HepG2 (cell line): ENCODE measurements around the gene CDK12. TPM values are rescaled to one million over a fixed set of nuclear protein-coding genes. Genes with fewer than 3 reads are reported as not detected.

Source experiments
- CBFB ChIP-seq: sonication (generic); formaldehyde crosslinking; IDR thresholded peaks from 2 replicates; pipeline ENCODE4 v1.4.0; 2020; ENCODE audit warnings: missing genetic modification reagents
- MEF2D ChIP-seq: sonication (generic); formaldehyde crosslinking; IDR thresholded peaks from 2 replicates; pipeline ENCODE4 v1.5.1; 2020; ENCODE audit warnings: mild to moderate bottlenecking, missing genetic modification reagents
- NR0B2 ChIP-seq: sonication (generic); formaldehyde crosslinking; IDR thresholded peaks from 2 replicates; pipeline ENCODE4 v1.4.0; 2020; ENCODE audit warnings: mild to moderate bottlenecking, missing genetic modification reagents
- ZNF407 ChIP-seq: sonication (generic); formaldehyde crosslinking; IDR thresholded peaks from one replicate; pipeline ENCODE4 v1.5.1; 2020; ENCODE audit warnings: mild to moderate bottlenecking, missing genetic modification reagents; ENCODE audit errors: not compliant biosample characterization
- polyA plus RNA-seq, 8 experiments: library from polyadenylated mRNA; depleted of rRNA in 3 of 8; stranded (reverse) in 7 of 8; unstranded in 1 of 8; fragments of >200 nt; fragmentation: Illumina TruSeq in 4 of 8; extraction: Trizol in 4 of 8; gene quantifications; 2 replicates each; pipeline versions ENCODE4 v1.2.1 to v1.2.3, GENCODE V29; 2011 to 2016; ENCODE audit warnings: low read depth in 4 of 8, missing spikeins in 1 of 8, mixed read lengths in 1 of 8; ENCODE audit not compliant: insufficient read depth in 1 of 8
- total RNA-seq, 5 experiments: library from RNA; depleted of rRNA; stranded (reverse); fragments of >200 nt; fragmentation: Illumina TruSeq; extraction: Trizol; gene quantifications; 2 replicates each; pipeline ENCODE4 v1.2.3, GENCODE V29; 2016; ENCODE audit warnings: low read depth in 1 of 5
- TF ChIP-seq, protein P1 (sequence below): sonication (generic); formaldehyde crosslinking; conservative IDR thresholded peaks from 2 replicates; pipeline ENCODE4 v1.8.0; 2022; ENCODE audit warnings: low read depth, missing genetic modification reagents
- TF ChIP-seq, protein P2 (sequence below): sonication (generic); formaldehyde crosslinking; IDR thresholded peaks from 2 replicates; pipeline ENCODE4 v1.9.0; 2021; ENCODE audit warnings: mild to moderate bottlenecking, missing genetic modification reagents

CDK12 gene
- total and polyA plus RNA-seq, 2 of the 13 experiments (the other 11 are each of a cell fraction or from before 2014, with no cell fraction given) = 24.0 to 88.6 TPM

- TF ChIP-seq ZNF407 (peak; percentile 48), CBFB (peak; percentile 20; the same call in 1 of the 2 replicates), MEF2D (CRISPR knock-in tag) (0 out of 2 replicates have a peak, but pooled peaks have one; percentile 40), NR0B2 (no peak)
- TF ChIP-seq, protein P1, sequence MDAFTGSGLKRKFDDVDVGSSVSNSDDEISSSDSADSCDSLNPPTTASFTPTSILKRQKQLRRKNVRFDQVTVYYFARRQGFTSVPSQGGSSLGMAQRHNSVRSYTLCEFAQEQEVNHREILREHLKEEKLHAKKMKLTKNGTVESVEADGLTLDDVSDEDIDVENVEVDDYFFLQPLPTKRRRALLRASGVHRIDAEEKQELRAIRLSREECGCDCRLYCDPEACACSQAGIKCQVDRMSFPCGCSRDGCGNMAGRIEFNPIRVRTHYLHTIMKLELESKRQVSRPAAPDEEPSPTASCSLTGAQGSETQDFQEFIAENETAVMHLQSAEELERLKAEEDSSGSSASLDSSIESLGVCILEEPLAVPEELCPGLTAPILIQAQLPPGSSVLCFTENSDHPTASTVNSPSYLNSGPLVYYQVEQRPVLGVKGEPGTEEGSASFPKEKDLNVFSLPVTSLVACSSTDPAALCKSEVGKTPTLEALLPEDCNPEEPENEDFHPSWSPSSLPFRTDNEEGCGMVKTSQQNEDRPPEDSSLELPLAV = no peak
- TF ChIP-seq, protein P2, sequence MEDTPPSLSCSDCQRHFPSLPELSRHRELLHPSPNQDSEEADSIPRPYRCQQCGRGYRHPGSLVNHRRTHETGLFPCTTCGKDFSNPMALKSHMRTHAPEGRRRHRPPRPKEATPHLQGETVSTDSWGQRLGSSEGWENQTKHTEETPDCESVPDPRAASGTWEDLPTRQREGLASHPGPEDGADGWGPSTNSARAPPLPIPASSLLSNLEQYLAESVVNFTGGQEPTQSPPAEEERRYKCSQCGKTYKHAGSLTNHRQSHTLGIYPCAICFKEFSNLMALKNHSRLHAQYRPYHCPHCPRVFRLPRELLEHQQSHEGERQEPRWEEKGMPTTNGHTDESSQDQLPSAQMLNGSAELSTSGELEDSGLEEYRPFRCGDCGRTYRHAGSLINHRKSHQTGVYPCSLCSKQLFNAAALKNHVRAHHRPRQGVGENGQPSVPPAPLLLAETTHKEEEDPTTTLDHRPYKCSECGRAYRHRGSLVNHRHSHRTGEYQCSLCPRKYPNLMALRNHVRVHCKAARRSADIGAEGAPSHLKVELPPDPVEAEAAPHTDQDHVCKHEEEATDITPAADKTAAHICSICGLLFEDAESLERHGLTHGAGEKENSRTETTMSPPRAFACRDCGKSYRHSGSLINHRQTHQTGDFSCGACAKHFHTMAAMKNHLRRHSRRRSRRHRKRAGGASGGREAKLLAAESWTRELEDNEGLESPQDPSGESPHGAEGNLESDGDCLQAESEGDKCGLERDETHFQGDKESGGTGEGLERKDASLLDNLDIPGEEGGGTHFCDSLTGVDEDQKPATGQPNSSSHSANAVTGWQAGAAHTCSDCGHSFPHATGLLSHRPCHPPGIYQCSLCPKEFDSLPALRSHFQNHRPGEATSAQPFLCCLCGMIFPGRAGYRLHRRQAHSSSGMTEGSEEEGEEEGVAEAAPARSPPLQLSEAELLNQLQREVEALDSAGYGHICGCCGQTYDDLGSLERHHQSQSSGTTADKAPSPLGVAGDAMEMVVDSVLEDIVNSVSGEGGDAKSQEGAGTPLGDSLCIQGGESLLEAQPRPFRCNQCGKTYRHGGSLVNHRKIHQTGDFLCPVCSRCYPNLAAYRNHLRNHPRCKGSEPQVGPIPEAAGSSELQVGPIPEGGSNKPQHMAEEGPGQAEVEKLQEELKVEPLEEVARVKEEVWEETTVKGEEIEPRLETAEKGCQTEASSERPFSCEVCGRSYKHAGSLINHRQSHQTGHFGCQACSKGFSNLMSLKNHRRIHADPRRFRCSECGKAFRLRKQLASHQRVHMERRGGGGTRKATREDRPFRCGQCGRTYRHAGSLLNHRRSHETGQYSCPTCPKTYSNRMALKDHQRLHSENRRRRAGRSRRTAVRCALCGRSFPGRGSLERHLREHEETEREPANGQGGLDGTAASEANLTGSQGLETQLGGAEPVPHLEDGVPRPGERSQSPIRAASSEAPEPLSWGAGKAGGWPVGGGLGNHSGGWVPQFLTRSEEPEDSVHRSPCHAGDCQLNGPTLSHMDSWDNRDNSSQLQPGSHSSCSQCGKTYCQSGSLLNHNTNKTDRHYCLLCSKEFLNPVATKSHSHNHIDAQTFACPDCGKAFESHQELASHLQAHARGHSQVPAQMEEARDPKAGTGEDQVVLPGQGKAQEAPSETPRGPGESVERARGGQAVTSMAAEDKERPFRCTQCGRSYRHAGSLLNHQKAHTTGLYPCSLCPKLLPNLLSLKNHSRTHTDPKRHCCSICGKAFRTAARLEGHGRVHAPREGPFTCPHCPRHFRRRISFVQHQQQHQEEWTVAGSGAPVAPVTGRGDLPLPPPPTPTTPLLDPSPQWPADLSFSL (CRISPR knock-in tag) = no peak
Observed at GRCh38 chr17:39573447-39574298, 112.4 kb downstream of the CDK12 start (continued).
